Ovary (tissue), 9 donors: ENCODE measurements around the gene COL5A2. TPM values are rescaled to one million over a fixed set of nuclear protein-coding genes. Genes with fewer than 3 reads are reported as not detected.

Source experiments
- DNase-seq, 5 donors: peaks; one replicate each; pipeline ENCODE4 v3.0.0-alpha.2; 2019 to 2020
- H3K27ac ChIP-seq, 2 donors: fragments of 200-600 bp; one replicate each; pipeline versions ENCODE4 v1.5.1 to v1.8.0; 2019 to 2022
- H3K27me3 ChIP-seq: fragments of 200-600 bp; one replicate; pipeline ENCODE4 v1.8.0; 2022
- H3K36me3 ChIP-seq: fragments of 200-600 bp; sonication (generic); one replicate; pipeline ENCODE4 v1.5.1; 2019
- H3K4me1 ChIP-seq: one replicate; pipeline ENCODE4 v1.8.1; 2013; ENCODE audit warnings: mild to moderate bottlenecking, moderate library complexity; ENCODE audit not compliant: insufficient read depth
- H3K4me3 ChIP-seq: fragments of 200-600 bp; sonication (generic); one replicate; pipeline ENCODE4 v1.5.1; 2017
- H3K9me3 ChIP-seq, 2 donors: fragments of 200-600 bp in 1 of 2; sonication (generic) in 1 of 2; one replicate each; pipeline versions ENCODE4 v1.5.1 to v1.8.1; 2013 to 2019; ENCODE audit warnings: mild to moderate bottlenecking in 1 of 2, moderate library complexity in 1 of 2
- CTCF ChIP-seq, 3 donors: fragments of 450-650 bp in 2 of 3; fragments of 200-600 bp in 1 of 3; IDR thresholded peaks; one replicate each; pipeline versions ENCODE4 v1.5.1 to v1.8.0; 2016 to 2022; ENCODE audit warnings: antibody characterized with exemption in 3 of 3, mild to moderate bottlenecking in 1 of 3
- EP300 ChIP-seq: sonication (generic); formaldehyde crosslinking; IDR thresholded peaks from one replicate; pipeline ENCODE4 v1.6.1; 2017; ENCODE audit warnings: antibody characterized with exemption
- POLR2A ChIP-seq: fragments of 450-650 bp; IDR thresholded peaks from one replicate; pipeline ENCODE4 v1.6.1; 2017; ENCODE audit warnings: antibody characterized with exemption, mild to moderate bottlenecking, moderate library complexity
- WGBS, 3 donors: extraction: QIAGEN DNeasy Blood & Tissue Kit in 1 of 3; methylation state at CpG; one replicate each; pipeline versions ENCODE4 v1.1.5 to v1.1.7; 2013 to 2017; 5-methylcytosine and 5-hydroxymethylcytosine counted together
- intact Hi-C, 4 donors: fragments of 100-400 bp; cut with DNase I; formaldehyde crosslinking; loops; one replicate each; pipeline versions ENCODE4 v1.11.0 to v1.15.1; 2022 to 2023
- polyA plus RNA-seq, 2 donors: library from polyadenylated mRNA; stranded (reverse); fragments of 200-250 nt in 1 of 2; fragments of 350-450 nt in 1 of 2; fragmentation: Illumina TruSeq in 1 of 2; extraction: RNeasy Lipid Tissue Mini Kit (QIAGEN cat#74804) in 1 of 2; gene quantifications; one replicate each; pipeline ENCODE4 v1.2.3, GENCODE V29; 2013 to 2014
- total RNA-seq, 7 donors: library from RNA; depleted of rRNA in 2 of 7; stranded (reverse); fragments of >200 nt in 2 of 7; fragmentation: NEBNext Ultra II Directional in 3 of 7; extraction: Animal tissue kit (Norgen Biotek cat#: 25700) in 3 of 7; gene quantifications; one replicate each; pipeline versions ENCODE4 v1.1.0 to v1.2.4, GENCODE V29; 2016 to 2023
- donor health status: DM: no; HTN: no; CAD: no; lungs with moderate emphysema.
- donor health status: DM: no; HTN: no; CAD: no.
- donor health status: Bipolar disorder and iron deficiency.
- donor health status: DM: yes; HTN: yes; CAD: no.
- donor health status: DM: no; HTN: no; CAD: no.
- donor health status: DM: yes; HTN: yes; CAD: no.

Gene COL5A2
- total and polyA plus RNA-seq, 9 donors: 25.2 to 46.8 (median 31.7) TPM

GRCh38 chr2:189176516-189176915 is 3.0 kb downstream of the COL5A2 start:
- intact Hi-C loops: no loop called here
- 27 to 37% (median 31%) methylated on average over 3 of the region's 3 CpGs for WGBS, 3 donors

GRCh38 chr2:189175869-189176433 is 3.6 kb downstream of the COL5A2 start:
- intact Hi-C loops: no loop called here
- Histone ChIP-seq H3K9me3 (no peaks in the 10 kb centered on the region), H3K27ac (no peak overlapping the region), H3K4me3 (peak overlapping the region; percentile 56), H3K36me3 (no peaks in the 10 kb centered on the region), H3K27me3 (no peaks in the 10 kb centered on the region), H3K4me1 (peaks cover 4% of the 10 kb centered on the region)
- WGBS, 3 donors: 54 to 70% (median 59%) methylated on average over 2 of the region's 2 CpGs
- TF ChIP-seq CTCF (IDR thresholded peaks at IDR 0.05): no peak
- TF ChIP-seq POLR2A: no peak
- no peak for TF ChIP-seq EP300
- DNase-seq: no peak

More at GRCh38 chr2:189176516-189176915, 3.0 kb downstream of the COL5A2 start:
- Histone ChIP-seq H3K4me3 (peak overlapping the region; percentile 56), H3K36me3 (no peaks in the 10 kb centered on the region), H3K4me1 (peaks cover 3% of the 10 kb centered on the region), H3K27me3 (no peaks in the 10 kb centered on the region), H3K27ac (no peak overlapping the region), H3K9me3 (no peaks in the 10 kb centered on the region)
- DNase-seq: no peak
- TF ChIP-seq EP300 (no peak), CTCF (IDR thresholded peaks at IDR 0.05) (no peak), POLR2A (no peak)

- WGBS, 3 donors: 75 to 87% (median 78%) methylated on average over 1 of the region's 1 CpG
Measured at GRCh38 chr2:189171956-189172609, 7.5 kb downstream of the COL5A2 start.

GRCh38 chr2:189168856-189169499 is 10.6 kb downstream of the COL5A2 start:
- DNase-seq: no peak
- intact Hi-C loops: loop anchor here in 1 of 4 donors (10.0 kb wide), 1 partner anchor 54 kb away; no protein-coding TSS in a partner anchor
- H3K36me3 ChIP-seq: no peaks in the 10 kb centered on the region
- no peak for TF ChIP-seq EP300
- no peak for TF ChIP-seq POLR2A
- TF ChIP-seq CTCF (IDR thresholded peaks at IDR 0.05): no peak
- no peaks in the 10 kb centered on the region for H3K9me3 ChIP-seq
- H3K27me3 ChIP-seq: no peaks in the 10 kb centered on the region
- H3K4me1 ChIP-seq: peaks cover 13% of the 10 kb centered on the region
- H3K27ac ChIP-seq: no peak overlapping the region
- WGBS, 3 donors: 67 to 85% (median 74%) methylated on average over 2 of the region's 2 CpGs
- no peak overlapping the region for H3K4me3 ChIP-seq

More at GRCh38 chr2:189171956-189172609, 7.5 kb downstream of the COL5A2 start:
- H3K4me1 ChIP-seq: peaks cover 11% of the 10 kb centered on the region
- TF ChIP-seq CTCF (IDR thresholded peaks at IDR 0.05): no peak
- intact Hi-C loops: no loop called here
- H3K27ac ChIP-seq: no peak overlapping the region
- no peaks in the 10 kb centered on the region for H3K9me3 ChIP-seq
- H3K36me3 ChIP-seq: no peaks in the 10 kb centered on the region
- no peaks in the 10 kb centered on the region for H3K27me3 ChIP-seq
- DNase-seq: no peak
- H3K4me3 ChIP-seq: no peak overlapping the region
